Measurements from ENCODE around the gene FCER1G. TPM values are rescaled to one million over a fixed set of nuclear protein-coding genes. Genes with fewer than 3 reads are reported as not detected.

FCER1G gene
- total and polyA plus RNA-seq, 9 of the 15 experiments (the other 6 are each of a cell fraction or from before 2014, with no cell fraction given): 0.15 to 0.69 (median 0.31) TPM; not detected in 2

GRCh38 chr1:161177112-161177935 is 37.8 kb upstream of the FCER1G start, which contains the start of gene B4GALT3 (continued):
- TF ChIP-seq RB1 (IDR thresholded peaks at IDR 0.05; ENCODE audit: low read depth) (no peak; the same call in 1 of the 2 replicates), BRF1 (IDR thresholded peaks at IDR 0.05; ENCODE audit: borderline replicate concordance, extremely low read depth, insufficient read length) (no peak), ZNF354B (CRISPR knock-in tag; IDR thresholded peaks at IDR 0.05) (no peak), GTF2F1 (IDR thresholded peaks at IDR 0.05; ENCODE audit: low read depth, low read length) (no peak), CHD1 (IDR thresholded peaks at IDR 0.05; ENCODE audit: low read length) (no peak), PHF20 (IDR thresholded peaks at IDR 0.05; ENCODE audit: partially characterized antibody) (peak; percentile 81), DDX20 (tag; IDR thresholded peaks at IDR 0.05; ENCODE audit: low read depth) (no peak), SMAD2 (IDR thresholded peaks at IDR 0.05; ENCODE audit: low read depth, low read length) (no peak), DMBX1 (CRISPR knock-in tag; IDR thresholded peaks at IDR 0.05; ENCODE audit: borderline replicate concordance) (no peak), FOSL1 (tag; conservative IDR thresholded peaks at IDR 0.05) (peak; percentile 78), SRSF7 (optimal IDR thresholded peaks at IDR 0.05; ENCODE audit: low read depth, low read length) (no peak), POU5F1 (IDR thresholded peaks at IDR 0.05; ENCODE audit: borderline replicate concordance, low read depth, low read length, partially characterized antibody) (no peak), SNAPC5 (CRISPR knock-in tag; IDR thresholded peaks at IDR 0.05) (no peak), CHD4 (IDR thresholded peaks at IDR 0.05; ENCODE audit: insufficient read depth, insufficient replicate concordance, low read depth, low read length, poor library complexity, severe bottlenecking) (no peak), WHSC1 (IDR thresholded peaks at IDR 0.05; ENCODE audit: low read length) (no peak), NFE2L1 (tag; IDR thresholded peaks at IDR 0.05; ENCODE audit: borderline replicate concordance, low read depth) (no peak), NFE2 (IDR thresholded peaks at IDR 0.05; ENCODE audit: low read depth) (peak; percentile 43), MCM5 (IDR thresholded peaks at IDR 0.05; ENCODE audit: low read depth) (no peak), HES1 (IDR thresholded peaks at IDR 0.05; ENCODE audit: low read depth) (no peak), HMGXB4 (CRISPR knock-in tag; IDR thresholded peaks at IDR 0.05) (no peak), ZBED1 (IDR thresholded peaks at IDR 0.05) (0 out of 2 replicates have a peak, but pooled peaks have one; percentile 13), ELF4 (CRISPR knock-in tag; IDR thresholded peaks at IDR 0.05) (peak; percentile 56; the same call in 1 of the 2 replicates), BDP1 (IDR thresholded peaks at IDR 0.05; ENCODE audit: insufficient read depth, insufficient read length) (no peak), ZFP36 (IDR thresholded peaks at IDR 0.05; ENCODE audit: low read depth, low read length, partially characterized antibody) (no peak), RFX5 (IDR thresholded peaks at IDR 0.05; ENCODE audit: low read depth, low read length) (no peak), SLC30A9 (CRISPR knock-in tag; IDR thresholded peaks at IDR 0.05) (no peak), ZNF23 (CRISPR knock-in tag; IDR thresholded peaks at IDR 0.05) (no peak), ZFX (CRISPR knock-in tag; IDR thresholded peaks at IDR 0.05) (peak; percentile 81)
